NB4 (cell line): ENCODE measurements around the gene GABRG3.

Experiments
- POLR2A ChIP-seq: IDR thresholded peaks from 2 replicates; pipeline ENCODE4 v1.6.1; 2011; ENCODE audit warnings: mild to moderate bottlenecking; ENCODE audit not compliant: insufficient read length; ENCODE audit errors: extremely low read depth
- TF ChIP-seq, protein P1 (sequence below): IDR thresholded peaks from one replicate; pipeline ENCODE4 v1.5.1; 2012; ENCODE audit warnings: low read depth, low read length
- TF ChIP-seq, protein P2 (sequence below): IDR thresholded peaks from 2 replicates; pipeline ENCODE4 v1.6.1; 2011; ENCODE audit warnings: low read depth, low read length

GRCh38 chr15:27573805-27574485 lies 603.0 kb downstream of the GABRG3 start:
- TF ChIP-seq, protein P1, sequence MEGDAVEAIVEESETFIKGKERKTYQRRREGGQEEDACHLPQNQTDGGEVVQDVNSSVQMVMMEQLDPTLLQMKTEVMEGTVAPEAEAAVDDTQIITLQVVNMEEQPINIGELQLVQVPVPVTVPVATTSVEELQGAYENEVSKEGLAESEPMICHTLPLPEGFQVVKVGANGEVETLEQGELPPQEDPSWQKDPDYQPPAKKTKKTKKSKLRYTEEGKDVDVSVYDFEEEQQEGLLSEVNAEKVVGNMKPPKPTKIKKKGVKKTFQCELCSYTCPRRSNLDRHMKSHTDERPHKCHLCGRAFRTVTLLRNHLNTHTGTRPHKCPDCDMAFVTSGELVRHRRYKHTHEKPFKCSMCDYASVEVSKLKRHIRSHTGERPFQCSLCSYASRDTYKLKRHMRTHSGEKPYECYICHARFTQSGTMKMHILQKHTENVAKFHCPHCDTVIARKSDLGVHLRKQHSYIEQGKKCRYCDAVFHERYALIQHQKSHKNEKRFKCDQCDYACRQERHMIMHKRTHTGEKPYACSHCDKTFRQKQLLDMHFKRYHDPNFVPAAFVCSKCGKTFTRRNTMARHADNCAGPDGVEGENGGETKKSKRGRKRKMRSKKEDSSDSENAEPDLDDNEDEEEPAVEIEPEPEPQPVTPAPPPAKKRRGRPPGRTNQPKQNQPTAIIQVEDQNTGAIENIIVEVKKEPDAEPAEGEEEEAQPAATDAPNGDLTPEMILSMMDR, result no peak
- TF ChIP-seq, protein P2, sequence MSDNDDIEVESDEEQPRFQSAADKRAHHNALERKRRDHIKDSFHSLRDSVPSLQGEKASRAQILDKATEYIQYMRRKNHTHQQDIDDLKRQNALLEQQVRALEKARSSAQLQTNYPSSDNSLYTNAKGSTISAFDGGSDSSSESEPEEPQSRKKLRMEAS, result no peak
- no peak for TF ChIP-seq POLR2A
